GM18505 (cell line): ENCODE results near the gene EXD3.

Experiments used
- ATAC-seq: cut with Tn5 transposase; IDR thresholded peaks from one replicate; pipeline ENCODE4 v1.9.1; 2021; ENCODE audit not compliant: unreplicated experiment
- POLR2A ChIP-seq: IDR thresholded peaks from 4 replicates; pipeline ENCODE4 v1.6.1; 2011; ENCODE audit warnings: borderline replicate concordance; ENCODE audit not compliant: insufficient read depth, insufficient read length; ENCODE audit errors: extremely low read depth

Gene EXD3

GRCh38 chr9:137326445-137327065 is 96.4 kb downstream of the EXD3 start:
- TF ChIP-seq POLR2A = no peak
- ATAC-seq = peak; percentile 56

GRCh38 chr9:137325799-137326198 is 97.2 kb downstream of the EXD3 start:
- ATAC-seq = no peak
- TF ChIP-seq POLR2A = no peak

- ATAC-seq = no peak
- TF ChIP-seq POLR2A = no peak
These were observed 97.8 kb downstream of the EXD3 start for GRCh38 chr9:137325124-137325523.

- ATAC-seq = no peak
- TF ChIP-seq POLR2A = no peak
These were observed 99.2 kb downstream of the EXD3 start for GRCh38 chr9:137323531-137324331.

- no peak for TF ChIP-seq POLR2A
- no peak for ATAC-seq
These were observed 101.1 kb downstream of the EXD3 start for GRCh38 chr9:137321726-137322361.

- ATAC-seq = no peak
These were observed 102.2 kb downstream of the EXD3 start for GRCh38 chr9:137320555-137321384.

GRCh38 chr9:137319739-137320551 is 103.0 kb downstream of the EXD3 start:
- no peak for ATAC-seq

More at GRCh38 chr9:137320555-137321384, 102.2 kb downstream of the EXD3 start:
- TF ChIP-seq POLR2A = no peak

GRCh38 chr9:137319011-137319738 is 103.8 kb downstream of the EXD3 start:
- no peak for ATAC-seq
- no peak for TF ChIP-seq POLR2A

More at GRCh38 chr9:137319739-137320551, 103.0 kb downstream of the EXD3 start:
- TF ChIP-seq POLR2A = no peak

- no peak for ATAC-seq
- no peak for TF ChIP-seq POLR2A
These were observed 104.4 kb downstream of the EXD3 start for GRCh38 chr9:137318602-137319001.

- ATAC-seq = no peak
- TF ChIP-seq POLR2A = no peak
These were observed 105.0 kb downstream of the EXD3 start for GRCh38 chr9:137317718-137318511.
